ENCODE results near the gene CCL3.
"Not testable (repeated sequence)": the region's sequence is repeated elsewhere in the genome, so short reads cannot be mapped to it uniquely, and the experiment has no call there.

CCL3 gene

DNA sequence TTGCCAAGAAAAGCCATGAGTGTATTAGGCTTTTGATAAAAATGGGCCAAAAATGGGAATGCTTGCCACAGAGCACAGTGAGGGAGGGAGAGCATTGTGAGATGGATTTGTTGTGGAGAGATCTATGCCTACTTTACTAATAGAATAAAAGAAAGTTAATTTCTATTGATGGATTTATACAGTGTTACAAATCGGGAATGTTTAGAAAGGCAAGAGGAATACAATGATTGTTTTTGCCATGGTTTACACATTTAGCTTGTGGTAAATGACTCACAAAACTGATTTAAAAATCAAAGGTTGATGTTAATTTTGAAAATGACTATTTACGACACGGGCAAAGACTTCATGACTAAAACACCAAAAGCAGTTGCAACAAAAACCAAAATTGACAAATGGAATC is 30.3 kb upstream of the CCL3 start:
- Histone ChIP-seq H3K4me1 (no peaks in the 10 kb centered on the region), H3K27me3 (peaks cover 0 to 12% of the 10 kb centered on the region in 2 donors), H3K4me3 (no peak overlapping the region), H3K27ac (no peak overlapping the region), H3K36me3 (no peaks in the 10 kb centered on the region), H3K9me3 (peaks cover 0 to 6% (median 0%) of the 10 kb centered on the region in 3 donors)
- no peak for DNase-seq
- TF ChIP-seq, protein P1, sequence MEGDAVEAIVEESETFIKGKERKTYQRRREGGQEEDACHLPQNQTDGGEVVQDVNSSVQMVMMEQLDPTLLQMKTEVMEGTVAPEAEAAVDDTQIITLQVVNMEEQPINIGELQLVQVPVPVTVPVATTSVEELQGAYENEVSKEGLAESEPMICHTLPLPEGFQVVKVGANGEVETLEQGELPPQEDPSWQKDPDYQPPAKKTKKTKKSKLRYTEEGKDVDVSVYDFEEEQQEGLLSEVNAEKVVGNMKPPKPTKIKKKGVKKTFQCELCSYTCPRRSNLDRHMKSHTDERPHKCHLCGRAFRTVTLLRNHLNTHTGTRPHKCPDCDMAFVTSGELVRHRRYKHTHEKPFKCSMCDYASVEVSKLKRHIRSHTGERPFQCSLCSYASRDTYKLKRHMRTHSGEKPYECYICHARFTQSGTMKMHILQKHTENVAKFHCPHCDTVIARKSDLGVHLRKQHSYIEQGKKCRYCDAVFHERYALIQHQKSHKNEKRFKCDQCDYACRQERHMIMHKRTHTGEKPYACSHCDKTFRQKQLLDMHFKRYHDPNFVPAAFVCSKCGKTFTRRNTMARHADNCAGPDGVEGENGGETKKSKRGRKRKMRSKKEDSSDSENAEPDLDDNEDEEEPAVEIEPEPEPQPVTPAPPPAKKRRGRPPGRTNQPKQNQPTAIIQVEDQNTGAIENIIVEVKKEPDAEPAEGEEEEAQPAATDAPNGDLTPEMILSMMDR (IDR thresholded peaks at IDR 0.05), result no peak
- intact Hi-C loops (cut with DNase I; ENCODE audit: low total_unique reads), result no loop called here

DNA sequence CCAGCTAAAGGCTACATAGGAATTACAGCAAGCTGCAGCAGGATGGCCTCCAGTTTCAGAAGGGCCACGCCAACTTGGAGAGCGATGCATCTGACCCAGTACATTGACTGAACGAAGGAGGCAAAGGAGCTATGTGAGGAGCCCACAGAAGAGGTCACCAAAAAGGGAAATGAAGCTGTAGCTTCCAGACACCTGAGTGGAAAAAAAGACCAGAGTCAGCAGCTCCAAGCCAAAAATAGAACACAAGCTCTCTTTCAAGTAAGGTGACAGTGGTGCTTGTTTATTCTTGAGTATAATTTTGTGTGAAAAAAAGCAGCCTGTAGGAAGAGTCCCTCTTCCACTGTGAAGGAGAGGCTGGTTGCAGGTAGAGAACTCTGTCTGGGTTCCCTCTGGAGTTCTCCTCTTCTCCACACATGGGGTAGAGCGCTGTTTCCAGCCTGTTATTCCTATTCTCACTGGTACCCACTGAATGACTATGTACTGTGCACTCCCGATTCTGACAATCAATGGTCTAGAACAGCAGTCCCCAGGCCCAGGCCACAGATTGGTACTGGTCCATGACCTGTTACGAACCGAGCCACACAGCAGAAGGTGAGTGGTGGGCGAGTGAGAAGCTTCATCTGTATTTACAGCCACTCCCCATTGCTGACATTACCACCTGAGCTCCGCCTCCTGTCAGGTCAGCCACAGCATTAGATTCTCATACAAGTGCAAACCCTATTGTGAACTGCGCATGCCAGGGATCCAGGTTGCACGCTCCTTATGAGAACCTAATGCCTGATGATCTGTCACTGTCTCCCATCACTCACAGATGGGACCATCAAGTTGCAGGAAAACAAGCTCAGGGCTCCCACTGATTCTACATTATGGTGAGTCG is 28.8 kb upstream of the CCL3 start:
- Histone ChIP-seq H3K27ac (no peak overlapping the region), H3K9me3 (no peaks in the 10 kb centered on the region), H3K4me3 (no peak overlapping the region), H3K36me3 (no peaks in the 10 kb centered on the region), H3K27me3 (peaks cover 0 to 7% of the 10 kb centered on the region in 2 donors), H3K4me1 (no peaks in the 10 kb centered on the region)
- DNase-seq, result no peak
- TF ChIP-seq, protein P1 (IDR thresholded peaks at IDR 0.05), result no peak
- intact Hi-C loops (cut with DNase I; ENCODE audit: low total_unique reads), result no loop called here

DNA sequence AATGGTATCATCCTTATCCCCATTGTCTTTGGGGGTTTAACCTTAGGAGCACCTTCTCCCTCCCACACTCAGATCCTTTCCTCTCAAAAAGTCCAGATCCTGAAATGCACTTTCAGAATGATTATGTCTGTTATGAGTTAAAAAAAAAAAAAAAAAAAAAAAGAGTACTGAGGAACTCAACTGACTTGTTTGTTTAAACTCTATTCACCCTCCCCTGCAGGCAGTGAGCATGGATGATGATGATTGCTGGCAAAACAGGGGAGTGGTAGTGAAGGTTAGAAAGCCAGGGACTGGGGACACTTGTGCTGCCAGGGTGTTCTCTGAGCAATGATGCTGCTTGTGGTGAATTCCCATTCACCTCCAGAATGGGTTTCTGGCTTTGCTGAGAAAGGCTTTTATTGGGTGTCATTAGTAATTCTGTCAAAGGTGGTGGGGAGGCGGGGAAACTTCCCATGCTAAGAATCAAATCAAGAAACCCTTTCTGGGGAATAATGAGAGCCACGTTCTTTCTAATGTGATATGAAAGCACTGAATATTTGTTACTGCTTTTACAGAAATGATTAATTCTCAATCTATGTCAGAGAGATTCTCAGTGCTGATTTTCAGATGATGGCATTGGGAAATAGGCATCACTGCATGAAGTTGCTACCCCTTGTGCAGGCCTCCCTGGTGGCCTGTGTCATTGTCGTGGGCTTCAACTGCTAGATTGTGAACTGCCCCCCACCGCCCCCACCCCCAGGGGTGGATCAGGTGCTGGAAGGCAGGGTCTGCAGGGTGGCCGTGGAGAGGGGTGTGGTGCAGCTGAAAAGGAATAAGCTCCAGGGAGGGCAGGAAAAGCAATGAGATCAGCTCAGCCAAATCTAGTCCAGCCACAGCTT is 27.8 kb upstream of the CCL3 start:
- intact Hi-C loops (cut with DNase I; ENCODE audit: low total_unique reads), result no loop called here
- TF ChIP-seq, protein P1 (IDR thresholded peaks at IDR 0.05), result no peak

DNA sequence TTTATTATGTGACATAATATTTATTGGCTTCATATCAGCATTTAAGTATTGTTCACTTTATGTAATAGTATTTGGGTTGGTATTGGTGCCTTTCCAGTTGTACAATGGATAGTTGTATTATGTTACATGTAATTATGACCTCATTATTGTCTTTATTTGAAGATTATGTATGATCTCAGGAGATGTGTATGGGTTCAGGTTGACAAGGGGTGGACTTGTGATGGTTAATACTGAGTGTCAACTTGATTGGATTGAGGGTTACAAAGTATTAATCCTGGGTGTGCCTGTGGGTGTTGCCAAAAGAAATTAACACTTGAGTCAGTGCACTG is 25.7 kb upstream of the CCL3 start:
- DNase-seq; intact Hi-C loops (cut with DNase I; ENCODE audit: low total_unique reads): not testable (repeated sequence)

More for the DNA sequence above, 27.8 kb upstream of the CCL3 start:
- no peak overlapping the region for H3K4me3 ChIP-seq
- H3K4me1 ChIP-seq, result no peaks in the 10 kb centered on the region
- no peak for DNase-seq
- no peaks in the 10 kb centered on the region for H3K36me3 ChIP-seq
- H3K27me3 ChIP-seq, result peaks cover 0 to 4% of the 10 kb centered on the region in 2 donors
- H3K27ac ChIP-seq, result no peak overlapping the region
- no peaks in the 10 kb centered on the region for H3K9me3 ChIP-seq

DNA sequence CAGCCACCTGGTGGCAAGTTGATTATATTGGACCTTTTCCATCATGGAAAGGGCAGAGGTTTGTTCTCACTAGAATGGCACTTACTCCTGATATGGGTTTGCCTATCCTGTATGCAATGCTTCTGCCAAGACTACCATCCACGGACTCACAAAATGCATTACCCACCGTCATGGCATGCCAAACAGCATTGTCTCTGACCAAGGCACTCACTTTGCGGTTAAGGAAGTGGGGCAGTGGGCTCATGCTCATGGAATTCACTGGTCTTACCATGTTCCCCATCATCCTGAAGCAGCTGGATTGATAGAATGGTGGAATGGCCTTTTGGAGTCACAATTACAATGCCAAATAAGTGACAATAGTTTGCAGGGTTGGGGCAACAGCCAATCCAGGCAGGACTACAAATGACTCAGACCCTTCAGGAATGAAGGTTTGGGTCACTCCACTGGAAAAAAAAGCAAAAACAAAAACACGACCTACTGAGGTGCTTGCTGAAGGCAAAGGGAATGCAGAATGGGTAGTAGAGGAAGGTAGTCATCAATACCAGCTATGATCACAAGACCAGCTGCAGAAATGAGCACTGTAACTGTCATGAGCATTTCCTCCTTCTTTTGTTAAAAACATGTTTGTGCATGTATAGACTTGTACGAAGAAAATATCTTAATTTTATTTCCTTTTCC is 25.2 kb upstream of the CCL3 start:
- H3K27me3 ChIP-seq; H3K4me3 ChIP-seq; H3K27ac ChIP-seq; H3K4me1 ChIP-seq; intact Hi-C loops (cut with DNase I; ENCODE audit: low total_unique reads); DNase-seq; H3K9me3 ChIP-seq; H3K36me3 ChIP-seq: not testable (repeated sequence)

More for the DNA sequence above, 25.7 kb upstream of the CCL3 start:
- H3K4me1 ChIP-seq, H3K27ac ChIP-seq, H3K27me3 ChIP-seq, H3K36me3 ChIP-seq, H3K4me3 ChIP-seq, H3K9me3 ChIP-seq: not testable (repeated sequence)

DNA sequence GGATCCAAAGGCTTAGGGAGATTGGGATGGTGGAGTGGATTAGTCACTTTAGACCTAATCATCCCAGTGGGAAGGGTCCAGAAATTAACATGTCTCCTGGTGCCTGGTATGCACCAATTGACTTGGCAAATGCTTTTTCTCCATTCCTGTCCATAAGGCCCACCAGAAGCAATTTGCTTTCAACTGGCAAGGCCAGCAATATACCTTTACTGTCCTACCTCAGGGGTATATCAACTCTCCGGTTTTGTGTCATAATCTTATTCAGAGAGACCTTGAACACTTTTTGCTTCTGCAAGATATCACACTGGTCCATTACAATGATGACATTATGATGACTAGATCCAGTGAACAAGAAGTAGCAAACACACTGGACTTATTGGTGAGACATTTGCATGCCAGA is 23.2 kb upstream of the CCL3 start:
- H3K36me3 ChIP-seq; H3K9me3 ChIP-seq; H3K4me3 ChIP-seq; H3K27me3 ChIP-seq; H3K4me1 ChIP-seq; H3K27ac ChIP-seq; intact Hi-C loops (cut with DNase I; ENCODE audit: low total_unique reads); DNase-seq: not testable (repeated sequence)

Measured in tibial artery (tissue), 4 donors.